GM23338 (cell line): ENCODE data around the gene CMBL. TPM values are rescaled to one million over a fixed set of nuclear protein-coding genes. Genes with fewer than 3 reads are reported as not detected.

Experiments used
- ATAC-seq: fragments of 200-7000 bp; cut with Tn5 transposase; 3 replicates; pipeline ENCODE4 v1.9.1; 2020
- DNase-seq: peaks from one replicate; pipeline ENCODE4 v3.0.0-alpha.2; 2015; ENCODE audit warnings: low spot score
- H2AFZ ChIP-seq: fragments of 200-600 bp; sonication (generic); 2 replicates; pipeline ENCODE4 v1.8.0; 2016; ENCODE audit warnings: antibody characterized with exemption, mild to moderate bottlenecking, moderate library complexity
- H3F3A ChIP-seq: fragments of 200-600 bp; sonication (generic); replicated peaks from 2 replicates; pipeline ENCODE4 v1.8.0; 2017; ENCODE audit warnings: antibody characterized with exemption, mixed run types, low read depth
- H3K27ac ChIP-seq: fragments of 200-600 bp; sonication (generic); 2 replicates; pipeline ENCODE4 v1.6.1; 2016; ENCODE audit warnings: low read depth
- H3K27me3 ChIP-seq: fragments of 200-600 bp; sonication (generic); 2 replicates; pipeline ENCODE4 v1.8.0; 2016; ENCODE audit warnings: mild to moderate bottlenecking, mixed run types, moderate library complexity; ENCODE audit not compliant: insufficient read depth
- H3K36me3 ChIP-seq: fragments of 200-600 bp; sonication (generic); 2 replicates; pipeline ENCODE4 v1.8.0; 2016; ENCODE audit warnings: mild to moderate bottlenecking; ENCODE audit not compliant: insufficient read depth
- H3K4me1 ChIP-seq: fragments of 200-600 bp; sonication (generic); 2 replicates; pipeline ENCODE4 v1.8.0; 2016; ENCODE audit warnings: mild to moderate bottlenecking, moderate library complexity; ENCODE audit not compliant: insufficient read depth
- H3K4me2 ChIP-seq: fragments of 200-600 bp; sonication (generic); 2 replicates; pipeline ENCODE4 v1.7.1; 2017; ENCODE audit warnings: mixed run types
- H3K4me3 ChIP-seq: fragments of 200-600 bp; sonication (generic); 2 replicates; pipeline ENCODE4 v1.6.1; 2016; ENCODE audit warnings: mixed run types
- H3K79me2 ChIP-seq: fragments of 200-600 bp; sonication (generic); replicated peaks from 2 replicates; pipeline ENCODE4 v1.8.0; 2017; ENCODE audit warnings: mild to moderate bottlenecking; ENCODE audit not compliant: insufficient read depth
- H3K9me2 ChIP-seq: fragments of 200-600 bp; sonication (generic); 2 replicates; pipeline ENCODE4 v1.8.0; 2017; ENCODE audit not compliant: insufficient read depth
- H4K20me1 ChIP-seq: fragments of 200-600 bp; sonication (generic); replicated peaks from 2 replicates; pipeline ENCODE4 v1.8.0; 2017; ENCODE audit warnings: mild to moderate bottlenecking; ENCODE audit not compliant: insufficient read depth
- H3K27ac Mint-ChIP-seq: 2 replicates; pipeline ENCODE4 v1.8.0; 2020; ENCODE audit warnings: inconsistent platforms, mild to moderate bottlenecking, moderate library complexity, mixed read lengths
- H3K27me3 Mint-ChIP-seq: 3 replicates; pipeline ENCODE4 v1.8.0; 2022; ENCODE audit warnings: low read depth, mild to moderate bottlenecking, moderate library complexity, mixed read lengths, inconsistent platforms; ENCODE audit not compliant: insufficient read depth, poor library complexity
- H3K36me3 Mint-ChIP-seq: 3 replicates; pipeline ENCODE4 v1.8.0; 2021; ENCODE audit warnings: low read depth, mild to moderate bottlenecking, inconsistent platforms, moderate library complexity, mixed read lengths
- H3K4me1 Mint-ChIP-seq: 3 replicates; pipeline ENCODE4 v1.8.0; 2020; ENCODE audit warnings: mild to moderate bottlenecking, inconsistent platforms, mixed read lengths
- H3K4me3 Mint-ChIP-seq: 3 replicates; pipeline ENCODE4 v1.8.0; 2021; ENCODE audit warnings: moderate library complexity, mild to moderate bottlenecking, inconsistent platforms, mixed read lengths
- H3K9me3 Mint-ChIP-seq: 3 replicates; pipeline ENCODE4 v1.8.0; 2020; ENCODE audit warnings: moderate library complexity, mild to moderate bottlenecking, inconsistent platforms, mixed read lengths
- CREB1 ChIP-seq: fragments of 250-450 bp; sonication (Bioruptor Pico); IDR thresholded peaks from 2 replicates; pipeline ENCODE4 v1.5.0; 2020; ENCODE audit warnings: low read depth, mild to moderate bottlenecking, moderate library complexity
- ETS1 ChIP-seq: IDR thresholded peaks from 2 replicates; pipeline ENCODE4 v1.6.1; 2016; ENCODE audit warnings: antibody characterized with exemption
- NANOG ChIP-seq: IDR thresholded peaks from 2 replicates; pipeline ENCODE4 v1.6.1; 2016; ENCODE audit warnings: antibody characterized with exemption, borderline replicate concordance
- STAT1 ChIP-seq: IDR thresholded peaks from one replicate; pipeline ENCODE4 v1.6.1; 2016; ENCODE audit warnings: antibody characterized with exemption; ENCODE audit not compliant: unreplicated experiment
- ZNF462 ChIP-seq: fragments of 250-450 bp; sonication (Bioruptor Pico); IDR thresholded peaks from 2 replicates; pipeline ENCODE4 v1.5.0; 2020; ENCODE audit warnings: mild to moderate bottlenecking, moderate library complexity
- polyA plus RNA-seq: library from polyadenylated mRNA; unstranded; fragments of >200 nt; fragmentation: Nextera tagmentation; extraction: Ambion mirVana; gene quantifications from 2 replicates; pipeline ENCODE4 v1.2.1, GENCODE V29; 2016
- total RNA-seq: library from RNA; depleted of rRNA; stranded (reverse); fragments of >200 nt; shearing (Covaris generic); gene quantifications from 2 replicates; pipeline ENCODE4 v1.2.3, GENCODE V29; 2014

CMBL gene
- total and polyA plus RNA-seq, 2 experiments from 2014 or later, result 13.2 to 24.1 TPM

GRCh38 chr5:10290438-10290837 lies 17.3 kb downstream of the CMBL start:
- Mint-ChIP-seq H3K9me3 (peaks cover 4% of the 10 kb centered on the region; the same call in 1 of the 3 replicates), H3K4me3 (no peak overlapping the region), H3K27me3 (peaks cover 9% of the 10 kb centered on the region), H3K27ac (no peak overlapping the region), H3K4me1 (peaks cover 9% of the 10 kb centered on the region), H3K36me3 (peaks cover 37% of the 10 kb centered on the region)
- H3K27ac ChIP-seq, result no peak overlapping the region
- no peaks in the 10 kb centered on the region; the same call in 1 of the 2 replicates for H3K79me2 ChIP-seq
- DNase-seq (no peak), ATAC-seq (no peak)
- TF ChIP-seq STAT1 (no peak), ETS1 (no peak), ZNF462 (CRISPR knock-in tag) (no peak), NANOG (no peak), CREB1 (CRISPR knock-in tag) (no peak)
- no peak overlapping the region for H3K4me3 ChIP-seq
- no peaks in the 10 kb centered on the region for H3K27me3 ChIP-seq
- no peak overlapping the region for H2AFZ ChIP-seq
- H3F3A ChIP-seq, result 0 out of 2 replicates have a peak, but pooled peaks cover 3% of the 10 kb centered on the region
- no peaks in the 10 kb centered on the region for H3K36me3 ChIP-seq
- no peaks in the 10 kb centered on the region for H4K20me1 ChIP-seq
- no peak overlapping the region for H3K4me2 ChIP-seq
- no peaks in the 10 kb centered on the region for H3K4me1 ChIP-seq
- no peaks in the 10 kb centered on the region for H3K9me2 ChIP-seq
